HG03135 (cell line): ENCODE measurements around the gene KIAA1755.
A peak's percentile ranks its signal among the peaks of the same experiment; 100 is the strongest.

Experiments used
- ATAC-seq: cut with Tn5 transposase; IDR thresholded peaks from one replicate; pipeline ENCODE4 v1.9.1; 2021; ENCODE audit warnings: mild to moderate bottlenecking, moderate library complexity; ENCODE audit not compliant: unreplicated experiment

The KIAA1755 gene

GRCh38 chr20:38192323-38192885 is 68.1 kb downstream of the KIAA1755 start:
- ATAC-seq, result no peak

DNA sequence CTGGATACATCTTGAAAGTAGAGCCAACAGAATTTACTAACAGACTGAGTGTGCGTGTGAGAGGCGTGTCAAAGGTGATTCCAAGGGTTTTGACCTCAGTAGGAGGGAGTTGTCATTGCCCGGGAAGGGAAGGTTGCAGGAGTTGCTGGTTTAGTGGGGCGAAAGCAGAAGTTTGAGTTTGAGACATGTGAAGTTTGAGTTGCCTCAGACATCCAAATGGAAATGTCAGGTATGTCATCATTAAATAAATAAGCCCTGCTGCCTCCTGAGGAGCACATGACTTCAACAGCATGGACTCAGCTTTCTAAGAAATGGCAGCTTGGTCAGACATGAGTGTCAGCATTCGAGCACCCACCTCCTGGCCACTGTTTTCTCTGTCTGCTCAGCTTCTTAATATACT is 68.9 kb downstream of the KIAA1755 start:
- ATAC-seq, result no peak

DNA sequence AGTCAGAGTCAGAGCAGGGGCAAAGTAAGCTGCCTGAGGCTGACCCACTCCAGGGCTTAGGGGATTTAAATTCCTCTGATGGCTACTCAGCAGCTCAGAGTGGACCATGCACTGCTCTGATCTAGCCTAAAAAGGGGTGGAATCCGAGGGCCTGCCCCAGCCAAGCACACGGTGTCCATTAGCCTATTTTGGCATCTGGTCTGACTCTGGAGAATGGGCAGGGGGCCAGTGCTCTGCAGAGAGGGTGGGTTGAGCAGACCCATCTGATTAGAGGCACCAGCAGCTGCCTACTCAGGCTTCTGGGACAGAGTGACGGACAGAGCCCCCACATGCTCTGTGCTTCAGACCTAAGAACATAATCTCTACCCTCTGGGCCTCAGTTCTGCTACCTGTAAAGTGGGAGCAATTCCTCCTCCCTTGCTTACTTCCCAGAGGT is 69.6 kb downstream of the KIAA1755 start:
- ATAC-seq, result no peak

GRCh38 chr20:38190166-38190565 is 70.4 kb downstream of the KIAA1755 start:
- no peak for ATAC-seq

DNA sequence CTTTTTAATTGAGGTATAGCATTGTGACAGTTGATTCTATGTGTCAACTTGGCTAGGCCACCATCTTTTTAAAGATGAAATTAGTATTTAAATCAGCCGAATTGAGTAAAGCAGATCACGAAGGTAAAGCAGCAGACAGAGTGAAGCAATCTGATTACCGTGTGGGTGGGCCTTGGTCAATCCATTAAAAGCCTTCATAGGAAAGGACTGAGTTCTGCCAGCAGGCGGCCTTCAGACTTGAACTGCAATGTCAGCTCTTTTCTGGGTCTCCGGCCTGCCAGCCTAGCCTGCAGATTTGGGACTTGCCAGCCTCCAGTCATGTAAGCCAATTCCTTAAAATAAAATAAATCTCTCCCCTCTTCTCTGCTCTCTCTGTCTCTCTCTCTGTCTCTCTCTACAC is 73.0 kb downstream of the KIAA1755 start:
- no peak for ATAC-seq

- no peak for ATAC-seq
These were observed 73.7 kb downstream of the KIAA1755 start for GRCh38 chr20:38186788-38187221.

DNA sequence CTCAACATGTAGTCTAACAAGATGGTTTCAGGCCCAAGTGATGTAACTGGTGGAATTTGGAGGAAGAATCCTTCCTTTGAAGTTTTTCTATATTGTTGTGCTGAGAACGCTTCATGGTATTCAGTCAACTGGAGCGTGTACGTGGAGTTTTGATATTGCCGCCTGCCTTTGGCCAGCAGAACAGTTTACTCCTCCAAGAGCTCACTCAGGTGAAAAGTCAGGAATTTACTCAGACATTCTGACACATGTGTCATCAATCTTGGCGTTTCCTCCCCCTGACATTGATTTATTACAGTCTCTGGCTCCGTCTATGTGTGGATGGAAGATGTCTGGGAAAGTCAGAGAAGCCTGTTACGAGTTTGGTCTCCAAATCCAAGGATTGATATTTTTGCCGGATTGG is 76.4 kb downstream of the KIAA1755 start:
- no peak for ATAC-seq

DNA sequence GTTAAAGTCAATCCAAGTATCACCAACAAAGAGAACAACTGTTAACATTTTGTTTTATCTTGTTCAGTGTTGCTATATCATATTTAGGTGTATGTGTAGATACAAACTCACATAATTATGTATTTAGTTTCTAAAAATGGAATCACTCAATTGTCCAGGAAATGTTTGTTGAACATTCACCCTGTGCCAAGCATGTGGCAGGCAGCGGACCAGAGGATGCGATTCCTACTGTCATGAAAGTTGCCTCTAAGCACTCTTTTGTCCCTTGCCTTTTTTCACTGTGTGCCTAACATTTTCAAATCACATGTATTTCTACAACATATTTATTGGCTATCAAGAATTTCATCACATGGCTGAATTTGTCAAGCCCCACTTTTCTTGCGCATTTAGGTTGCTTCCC is 78.6 kb downstream of the KIAA1755 start:
- ATAC-seq, result no peak

GRCh38 chr20:38181207-38181801 is 79.2 kb downstream of the KIAA1755 start:
- ATAC-seq, result peak; percentile 55

DNA sequence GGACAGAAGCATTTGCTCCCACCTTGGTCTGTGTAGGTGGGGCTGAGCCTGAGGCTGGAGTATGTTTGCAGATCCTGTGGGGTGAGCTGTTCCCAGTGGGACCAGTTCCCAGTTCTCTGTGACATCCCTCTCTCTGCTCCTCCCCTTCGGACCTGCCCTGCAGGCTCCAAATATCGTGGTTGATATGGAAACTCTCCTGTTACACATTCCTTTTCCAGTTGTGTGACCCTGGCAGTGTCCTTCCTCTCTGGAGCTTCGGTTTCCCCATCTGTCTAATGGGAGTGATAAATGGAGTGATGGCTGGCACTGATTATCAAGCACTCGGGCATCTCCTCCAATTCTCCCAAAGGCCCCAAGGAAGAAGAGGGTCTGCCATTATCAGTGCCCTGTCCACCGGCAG is 79.8 kb downstream of the KIAA1755 start:
- no peak for ATAC-seq

- ATAC-seq, result no peak
These were observed 80.7 kb downstream of the KIAA1755 start for GRCh38 chr20:38179846-38180245.

- ATAC-seq, result no peak
These were observed 82.0 kb downstream of the KIAA1755 start for GRCh38 chr20:38178581-38178980.

GRCh38 chr20:38178065-38178491 is 82.5 kb downstream of the KIAA1755 start:
- ATAC-seq, result no peak

- no peak for ATAC-seq
These were observed 83.3 kb downstream of the KIAA1755 start for GRCh38 chr20:38177201-38177600.

DNA sequence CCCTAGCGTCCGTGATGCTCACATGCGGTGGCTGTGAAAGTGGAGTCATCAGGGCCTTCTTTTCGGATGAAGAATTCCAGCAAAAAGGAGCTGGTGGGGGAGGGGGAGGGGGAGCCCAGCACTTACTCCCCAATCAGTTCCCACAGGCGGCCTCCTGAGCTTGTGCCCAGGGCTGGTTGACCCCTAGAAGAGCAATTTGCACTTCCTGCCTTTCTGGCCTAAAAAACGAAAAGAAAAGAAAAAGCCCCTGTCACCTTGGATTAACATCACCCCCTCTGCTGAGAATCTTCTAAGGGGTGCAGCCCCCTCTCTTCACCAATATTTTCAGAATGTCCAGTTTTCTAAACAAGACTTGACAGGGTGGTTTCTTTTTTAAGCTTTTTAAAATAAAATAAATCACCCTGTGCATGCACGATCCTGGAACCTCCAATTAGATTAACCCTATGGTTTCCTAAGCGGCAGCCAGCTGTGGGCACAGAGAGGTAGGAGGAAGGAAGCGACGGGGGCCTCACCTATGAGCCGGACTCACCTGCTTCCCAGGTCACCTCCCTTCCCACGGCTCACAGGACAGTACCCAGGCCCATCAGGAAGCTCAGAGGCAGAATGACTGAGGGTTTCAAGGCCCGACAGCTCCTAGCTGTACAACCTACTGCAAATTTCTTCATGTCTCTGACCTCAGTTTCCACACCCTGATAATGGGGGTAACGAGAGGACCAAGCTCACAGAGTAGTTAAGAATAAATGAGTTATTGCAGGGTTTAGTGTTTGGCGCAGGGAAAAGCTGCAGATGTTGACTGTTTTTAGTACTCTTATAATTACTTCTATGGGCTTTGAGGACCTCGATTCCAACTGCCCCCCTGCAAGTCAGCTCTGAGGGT is 85.0 kb downstream of the KIAA1755 start:
- ATAC-seq, result no peak

- no peak for ATAC-seq
These were observed 87.0 kb downstream of the KIAA1755 start for GRCh38 chr20:38173237-38174156.

GRCh38 chr20:38172408-38172807 is 88.1 kb downstream of the KIAA1755 start:
- ATAC-seq, result no peak

GRCh38 chr20:38171675-38172043 is 88.9 kb downstream of the KIAA1755 start:
- no peak for ATAC-seq

DNA sequence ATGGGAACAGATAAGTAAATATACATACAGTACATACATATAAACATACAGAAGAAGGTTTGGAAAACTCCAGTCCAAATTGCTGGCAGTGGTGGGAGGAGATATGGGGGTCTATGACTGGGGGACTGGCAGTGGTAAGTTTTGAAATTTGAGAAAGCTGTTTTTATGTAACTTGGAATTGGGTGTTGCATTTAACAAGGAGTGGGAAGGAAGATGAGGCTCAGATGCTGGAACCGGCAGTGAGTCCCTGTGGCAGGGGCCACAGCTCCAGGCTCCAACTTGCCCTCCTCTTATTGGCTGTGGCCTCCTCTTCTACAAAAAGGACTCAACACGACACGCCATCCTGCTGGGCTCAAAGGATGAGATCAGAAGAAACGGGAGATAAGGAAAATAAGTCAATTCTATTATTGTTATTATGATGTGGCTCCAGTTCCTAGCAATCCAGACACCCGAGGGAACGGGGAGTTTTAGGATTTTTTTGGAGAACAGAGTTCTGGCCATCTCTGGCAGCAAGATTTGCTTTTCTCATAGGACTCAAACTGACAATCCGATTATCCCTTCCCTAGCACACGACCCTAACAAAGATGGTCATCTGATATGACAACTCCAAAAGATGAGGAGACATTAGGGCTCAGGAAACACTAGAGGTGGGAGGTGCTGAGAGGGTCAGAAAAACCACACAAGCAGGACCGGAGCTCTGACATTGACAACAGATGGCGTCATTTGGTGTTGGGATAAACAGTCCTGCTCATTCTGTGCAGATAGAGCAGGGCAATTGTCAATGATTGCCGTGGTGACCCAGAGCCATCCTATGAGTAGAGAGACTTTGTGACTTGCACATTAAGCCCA is 89.5 kb downstream of the KIAA1755 start:
- no peak for ATAC-seq

DNA sequence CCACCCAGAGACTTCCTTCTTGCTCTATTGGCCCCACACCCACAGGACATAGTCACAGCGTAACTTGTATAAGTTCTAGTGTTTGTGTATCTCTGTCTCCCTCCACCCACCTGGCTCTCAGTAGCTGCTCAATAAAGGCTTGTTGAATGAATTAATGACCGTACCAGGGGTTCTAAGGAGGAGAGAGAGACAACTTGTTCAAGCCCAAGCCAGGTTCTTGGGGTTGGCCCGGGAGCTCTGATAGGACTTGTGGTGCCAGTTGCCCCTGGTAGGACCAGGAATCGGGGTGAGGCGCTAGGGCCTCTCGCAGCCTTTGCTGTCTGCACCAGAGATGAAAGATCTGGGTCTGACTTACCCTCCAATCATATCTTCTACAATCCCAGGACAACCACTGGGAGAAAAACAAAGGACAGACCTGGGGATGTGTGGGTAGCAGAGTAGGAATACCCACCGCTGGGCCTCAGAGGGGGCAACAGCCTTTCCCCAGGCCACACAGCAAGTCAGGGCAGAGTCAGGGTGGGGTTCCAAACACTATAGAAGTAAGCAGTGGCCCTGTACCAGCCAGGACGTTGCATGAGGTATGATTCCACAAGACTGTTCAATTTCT is 90.2 kb downstream of the KIAA1755 start:
- no peak for ATAC-seq
